ENCODE results near the gene HACE1. TPM values are rescaled to one million over a fixed set of nuclear protein-coding genes. Genes with fewer than 3 reads are reported as not detected.

Gene HACE1
- total RNA-seq, 1 experiment from 2014 or later = 12.7 TPM

- H3K36me3 ChIP-seq (replicated peaks; ENCODE audit: control insufficient read depth, insufficient read depth, low read length) = no peaks in the 10 kb centered on the region
- no peaks in the 10 kb centered on the region for H3K27me3 ChIP-seq (ENCODE audit: control insufficient read depth, insufficient read depth, low read length)
- no peak for DNase-seq
- no peak overlapping the region for H3K4me3 ChIP-seq (ENCODE audit: insufficient read depth, low read depth, low read length)
Observed at GRCh38 chr6:104730450-104730849, 129.3 kb downstream of the HACE1 start.

- Histone ChIP-seq H3K36me3 (replicated peaks; ENCODE audit: control insufficient read depth, insufficient read depth, low read length) (no peaks in the 10 kb centered on the region), H3K4me3 (ENCODE audit: insufficient read depth, low read depth, low read length) (no peak overlapping the region), H3K27me3 (ENCODE audit: control insufficient read depth, insufficient read depth, low read length) (no peaks in the 10 kb centered on the region)
- no peak for DNase-seq
Observed at GRCh38 chr6:104729433-104729832, 130.3 kb downstream of the HACE1 start.

- Histone ChIP-seq H3K4me3 (ENCODE audit: insufficient read depth, low read depth, low read length) (no peak overlapping the region), H3K27me3 (ENCODE audit: control insufficient read depth, insufficient read depth, low read length) (no peaks in the 10 kb centered on the region), H3K36me3 (replicated peaks; ENCODE audit: control insufficient read depth, insufficient read depth, low read length) (no peaks in the 10 kb centered on the region)
- DNase-seq = no peak
Observed at GRCh38 chr6:104728448-104728847, 131.3 kb downstream of the HACE1 start.

GRCh38 chr6:104718672-104719071, 141.0 kb downstream of the HACE1 start:
- no peaks in the 10 kb centered on the region for H3K36me3 ChIP-seq (replicated peaks; ENCODE audit: control insufficient read depth, insufficient read depth, low read length)
- H3K4me3 ChIP-seq (ENCODE audit: insufficient read depth, low read depth, low read length) = no peak overlapping the region
- DNase-seq = no peak
- no peaks in the 10 kb centered on the region for H3K27me3 ChIP-seq (ENCODE audit: control insufficient read depth, insufficient read depth, low read length)

GRCh38 chr6:104716858-104717257, 142.9 kb downstream of the HACE1 start:
- H3K27me3 ChIP-seq (ENCODE audit: control insufficient read depth, insufficient read depth, low read length) = no peaks in the 10 kb centered on the region
- DNase-seq = no peak
- no peaks in the 10 kb centered on the region for H3K36me3 ChIP-seq (replicated peaks; ENCODE audit: control insufficient read depth, insufficient read depth, low read length)
- no peak overlapping the region for H3K4me3 ChIP-seq (ENCODE audit: insufficient read depth, low read depth, low read length)

- H3K36me3 ChIP-seq (replicated peaks; ENCODE audit: control insufficient read depth, insufficient read depth, low read length) = no peaks in the 10 kb centered on the region
- H3K27me3 ChIP-seq (ENCODE audit: control insufficient read depth, insufficient read depth, low read length) = no peaks in the 10 kb centered on the region
- no peak overlapping the region for H3K4me3 ChIP-seq (ENCODE audit: insufficient read depth, low read depth, low read length)
- DNase-seq = no peak
Observed at GRCh38 chr6:104714796-104715195, 144.9 kb downstream of the HACE1 start.

GRCh38 chr6:104713982-104714381, 145.7 kb downstream of the HACE1 start:
- H3K27me3 ChIP-seq (ENCODE audit: control insufficient read depth, insufficient read depth, low read length) = no peaks in the 10 kb centered on the region
- DNase-seq = no peak

GRCh38 chr6:104711371-104711770, 148.3 kb downstream of the HACE1 start:
- DNase-seq = no peak
- Histone ChIP-seq H3K4me3 (ENCODE audit: insufficient read depth, low read depth, low read length) (no peak overlapping the region), H3K27me3 (ENCODE audit: control insufficient read depth, insufficient read depth, low read length) (no peaks in the 10 kb centered on the region), H3K36me3 (replicated peaks; ENCODE audit: control insufficient read depth, insufficient read depth, low read length) (no peaks in the 10 kb centered on the region)

More at GRCh38 chr6:104713982-104714381, 145.7 kb downstream of the HACE1 start:
- Histone ChIP-seq H3K4me3 (ENCODE audit: insufficient read depth, low read depth, low read length) (no peak overlapping the region), H3K36me3 (replicated peaks; ENCODE audit: control insufficient read depth, insufficient read depth, low read length) (no peaks in the 10 kb centered on the region)

- Histone ChIP-seq H3K27me3 (ENCODE audit: control insufficient read depth, insufficient read depth, low read length) (no peaks in the 10 kb centered on the region), H3K4me3 (ENCODE audit: insufficient read depth, low read depth, low read length) (no peak overlapping the region), H3K36me3 (replicated peaks; ENCODE audit: control insufficient read depth, insufficient read depth, low read length) (no peaks in the 10 kb centered on the region)
- no peak for DNase-seq
Observed at GRCh38 chr6:104710543-104711335, 149.0 kb downstream of the HACE1 start.

GRCh38 chr6:104705916-104706442, 153.7 kb downstream of the HACE1 start:
- Histone ChIP-seq H3K27me3 (ENCODE audit: control insufficient read depth, insufficient read depth, low read length) (no peaks in the 10 kb centered on the region), H3K36me3 (replicated peaks; ENCODE audit: control insufficient read depth, insufficient read depth, low read length) (no peaks in the 10 kb centered on the region)
- no peak for DNase-seq

GRCh38 chr6:104705095-104705707, 154.5 kb downstream of the HACE1 start:
- Histone ChIP-seq H3K4me3 (ENCODE audit: insufficient read depth, low read depth, low read length) (no peak overlapping the region), H3K27me3 (ENCODE audit: control insufficient read depth, insufficient read depth, low read length) (no peaks in the 10 kb centered on the region), H3K36me3 (replicated peaks; ENCODE audit: control insufficient read depth, insufficient read depth, low read length) (no peaks in the 10 kb centered on the region)
- no peak for DNase-seq

More at GRCh38 chr6:104705916-104706442, 153.7 kb downstream of the HACE1 start:
- H3K4me3 ChIP-seq (ENCODE audit: insufficient read depth, low read depth, low read length) = no peak overlapping the region

- no peak for DNase-seq
Observed at GRCh38 chr6:104704191-104704590, 155.5 kb downstream of the HACE1 start.

GRCh38 chr6:104702126-104702841, 157.4 kb downstream of the HACE1 start:
- DNase-seq = no peak
- no peaks in the 10 kb centered on the region for H3K36me3 ChIP-seq (replicated peaks; ENCODE audit: control insufficient read depth, insufficient read depth, low read length)

More at GRCh38 chr6:104704191-104704590, 155.5 kb downstream of the HACE1 start:
- Histone ChIP-seq H3K4me3 (ENCODE audit: insufficient read depth, low read depth, low read length) (no peak overlapping the region), H3K27me3 (ENCODE audit: control insufficient read depth, insufficient read depth, low read length) (no peaks in the 10 kb centered on the region), H3K36me3 (replicated peaks; ENCODE audit: control insufficient read depth, insufficient read depth, low read length) (no peaks in the 10 kb centered on the region)

GRCh38 chr6:104700371-104701185, 159.1 kb downstream of the HACE1 start:
- H3K27me3 ChIP-seq (ENCODE audit: control insufficient read depth, insufficient read depth, low read length) = no peaks in the 10 kb centered on the region
- no peak overlapping the region for H3K4me3 ChIP-seq (ENCODE audit: insufficient read depth, low read depth, low read length)
- DNase-seq = no peak
- H3K36me3 ChIP-seq (replicated peaks; ENCODE audit: control insufficient read depth, insufficient read depth, low read length) = no peaks in the 10 kb centered on the region

More at GRCh38 chr6:104702126-104702841, 157.4 kb downstream of the HACE1 start:
- Histone ChIP-seq H3K4me3 (ENCODE audit: insufficient read depth, low read depth, low read length) (no peak overlapping the region), H3K27me3 (ENCODE audit: control insufficient read depth, insufficient read depth, low read length) (no peaks in the 10 kb centered on the region)

Measured in H7 (cell line).